HCT116 (cell line): Measurements from ENCODE around the gene ERGIC2.
A peak's percentile ranks its signal among the peaks of the same experiment; 100 is the strongest.

ENCODE experiments used
- CTCF ChIP-seq, 3 experiments: fragments of 200-600 bp in 1 of 3; sonication (generic) in 1 of 3; IDR thresholded peaks in 2 of 3; conservative IDR thresholded peaks in 1 of 3; 2 replicates each; pipeline ENCODE4 v1.5.1; 2012 to 2017; ENCODE audit warnings: low read depth in 2 of 3, low read length in 2 of 3, antibody characterized with exemption in 1 of 3, borderline replicate concordance in 1 of 3, control low read depth in 1 of 3, mild to moderate bottlenecking in 1 of 3, mixed read lengths in 1 of 3, mixed run types in 1 of 3, moderate library complexity in 1 of 3; ENCODE audit not compliant: insufficient read depth in 1 of 3
- EGR1 ChIP-seq: IDR thresholded peaks from 2 replicates; pipeline ENCODE4 v1.6.1; 2012; ENCODE audit warnings: low read depth
- ELF1 ChIP-seq: IDR thresholded peaks from 2 replicates; pipeline ENCODE4 v1.6.1; 2012; ENCODE audit warnings: low read depth, borderline replicate concordance
- EZH2 ChIP-seq: fragments of 200-600 bp; sonication (generic); IDR thresholded peaks from 2 replicates; pipeline ENCODE4 v1.6.1; 2017; ENCODE audit warnings: antibody characterized with exemption, mixed run types
- EZH2phosphoT487 ChIP-seq: fragments of 200-600 bp; IDR thresholded peaks from 2 replicates; pipeline ENCODE4 v1.6.1; 2018; ENCODE audit warnings: antibody characterized with exemption, borderline replicate concordance
- FOSL1 ChIP-seq: IDR thresholded peaks from 2 replicates; pipeline ENCODE4 v1.6.1; 2012; ENCODE audit warnings: low read depth
- POLR2A ChIP-seq: IDR thresholded peaks from 2 replicates; pipeline ENCODE4 v1.7.0; 2011; ENCODE audit warnings: borderline replicate concordance; ENCODE audit not compliant: insufficient read depth, insufficient read length; ENCODE audit errors: extremely low read depth
- REST ChIP-seq: IDR thresholded peaks from 2 replicates; pipeline ENCODE4 v1.6.1; 2012; ENCODE audit warnings: low read depth
- SP1 ChIP-seq: IDR thresholded peaks from 2 replicates; pipeline ENCODE4 v1.6.1; 2012; ENCODE audit warnings: low read depth

GRCh38 chr12:29309320-29309902, 71.6 kb downstream of the ERGIC2 start:
- TF ChIP-seq CTCF (IDR thresholded peaks at IDR 0.05 in 2 of 3, conservative IDR thresholded peaks at IDR 0.05 in 1 of 3; ENCODE audit: borderline replicate concordance in 1 of 3, insufficient read depth in 1 of 3, low read depth in 2 of 3, low read length in 2 of 3) (peak; percentile 28 to 46 (median 29); a peak in 4 of 6 replicates), EZH2phosphoT487 (no peak), EGR1 (no peak), EZH2 (no peak), FOSL1 (no peak), SP1 (no peak), ELF1 (no peak), POLR2A (no peak), REST (no peak)
